DMS79 treated with DMSO at 0.1 percent for 48 hours (cell line): ENCODE measurements around the gene TLE5.
"Not testable (repeated sequence)": the region's sequence is repeated elsewhere in the genome, so short reads cannot be mapped to it uniquely, and the experiment has no call there.

Experiments used
- DNase-seq: peaks from one replicate; lab custom pipeline; 2025; lab: John Stamatoyannopoulos, UW

Gene TLE5

GRCh38 chr19:3025549-3025886 is 36.8 kb downstream of the TLE5 start:
- no peak for DNase-seq

DNA sequence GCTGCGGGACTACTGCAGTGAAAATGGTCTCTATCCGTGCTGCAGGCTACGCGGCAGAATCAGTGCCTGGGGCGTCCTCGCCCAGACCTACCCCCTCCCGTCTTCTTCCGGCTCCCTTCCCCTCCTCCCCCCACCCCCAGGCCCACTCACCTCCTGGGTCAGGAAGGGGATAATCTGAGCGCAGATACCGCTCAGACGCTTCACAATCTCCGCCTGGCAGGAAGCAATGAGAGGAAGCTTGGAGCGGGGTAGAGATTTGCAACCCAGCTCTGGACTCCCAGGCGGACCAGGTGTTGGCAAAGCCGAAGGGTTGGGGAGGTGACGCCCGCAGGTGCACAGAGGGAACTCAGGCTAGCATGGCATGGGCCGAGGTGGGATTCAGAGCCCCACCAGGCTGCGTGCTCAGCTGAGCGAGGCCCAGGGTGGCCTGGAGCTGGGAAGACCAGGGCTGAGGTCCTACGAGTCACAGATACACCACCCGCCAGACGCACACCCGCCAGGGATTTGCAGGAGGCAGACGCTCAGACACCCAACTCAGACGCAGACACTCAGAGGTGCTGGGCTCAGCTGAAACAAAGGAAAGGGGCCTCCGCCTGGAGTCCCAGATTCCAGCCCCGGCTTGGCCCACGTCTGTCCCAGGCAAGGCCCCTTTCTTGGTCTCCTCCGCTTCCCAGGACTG is 37.3 kb downstream of the TLE5 start:
- peak; percentile 78 for DNase-seq

- DNase-seq, result peak; percentile 16
Measured at GRCh38 chr19:3024509-3024869, 37.8 kb downstream of the TLE5 start.

- no peak for DNase-seq
Measured at GRCh38 chr19:3020321-3020960, 41.9 kb downstream of the TLE5 start.

DNA sequence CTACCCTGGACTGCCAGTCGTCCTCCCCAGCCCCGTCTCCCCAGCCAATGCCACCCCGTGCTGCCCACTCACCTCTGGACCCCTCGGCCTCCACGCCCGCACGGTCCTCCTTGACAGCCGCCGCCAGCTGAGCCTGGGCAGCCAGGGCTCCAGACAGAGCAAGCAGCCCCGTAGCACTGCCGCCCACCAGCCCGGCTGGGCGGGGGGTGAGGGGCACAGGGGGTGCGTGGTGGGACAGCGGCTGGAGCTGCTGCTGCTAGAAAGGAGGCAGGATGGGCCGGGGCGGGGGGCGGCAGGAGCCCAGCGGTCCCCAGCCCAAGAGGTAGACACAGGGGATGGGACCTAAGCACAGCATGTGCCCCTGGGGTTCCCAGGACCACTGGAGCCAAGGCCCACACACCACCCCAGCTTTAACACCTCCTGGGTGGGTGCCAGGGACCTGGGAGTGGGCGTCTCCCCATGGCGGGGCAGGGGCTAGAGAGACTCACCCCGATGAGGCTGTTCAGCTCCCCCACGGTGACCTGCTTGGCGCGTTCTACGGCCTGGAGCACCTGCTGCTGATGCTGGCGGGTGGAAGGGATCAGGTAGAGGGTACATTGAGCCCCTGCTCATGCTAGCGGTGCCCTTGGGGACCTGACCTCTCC is 43.0 kb downstream of the TLE5 start:
- no peak for DNase-seq

DNA sequence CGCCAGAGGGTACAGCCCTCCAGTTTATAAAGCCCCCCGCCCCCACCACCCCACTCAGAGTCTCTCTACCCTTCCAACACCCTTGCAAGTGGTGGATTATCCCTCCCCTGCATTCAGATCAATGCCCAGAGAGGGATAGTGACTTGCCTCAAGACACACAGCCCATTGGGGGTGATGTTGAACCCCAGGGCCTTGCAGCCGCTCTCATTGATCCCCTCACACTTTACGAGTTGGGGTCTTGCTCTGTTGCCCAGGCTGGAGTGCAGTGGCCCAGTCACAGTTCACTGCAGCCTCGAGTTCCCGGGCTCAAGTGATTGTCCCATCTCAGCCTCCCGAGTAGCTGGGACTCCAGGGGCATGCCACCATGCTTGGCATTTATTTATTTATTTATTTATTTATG is 44.4 kb downstream of the TLE5 start:
- DNase-seq, result no peak

DNA sequence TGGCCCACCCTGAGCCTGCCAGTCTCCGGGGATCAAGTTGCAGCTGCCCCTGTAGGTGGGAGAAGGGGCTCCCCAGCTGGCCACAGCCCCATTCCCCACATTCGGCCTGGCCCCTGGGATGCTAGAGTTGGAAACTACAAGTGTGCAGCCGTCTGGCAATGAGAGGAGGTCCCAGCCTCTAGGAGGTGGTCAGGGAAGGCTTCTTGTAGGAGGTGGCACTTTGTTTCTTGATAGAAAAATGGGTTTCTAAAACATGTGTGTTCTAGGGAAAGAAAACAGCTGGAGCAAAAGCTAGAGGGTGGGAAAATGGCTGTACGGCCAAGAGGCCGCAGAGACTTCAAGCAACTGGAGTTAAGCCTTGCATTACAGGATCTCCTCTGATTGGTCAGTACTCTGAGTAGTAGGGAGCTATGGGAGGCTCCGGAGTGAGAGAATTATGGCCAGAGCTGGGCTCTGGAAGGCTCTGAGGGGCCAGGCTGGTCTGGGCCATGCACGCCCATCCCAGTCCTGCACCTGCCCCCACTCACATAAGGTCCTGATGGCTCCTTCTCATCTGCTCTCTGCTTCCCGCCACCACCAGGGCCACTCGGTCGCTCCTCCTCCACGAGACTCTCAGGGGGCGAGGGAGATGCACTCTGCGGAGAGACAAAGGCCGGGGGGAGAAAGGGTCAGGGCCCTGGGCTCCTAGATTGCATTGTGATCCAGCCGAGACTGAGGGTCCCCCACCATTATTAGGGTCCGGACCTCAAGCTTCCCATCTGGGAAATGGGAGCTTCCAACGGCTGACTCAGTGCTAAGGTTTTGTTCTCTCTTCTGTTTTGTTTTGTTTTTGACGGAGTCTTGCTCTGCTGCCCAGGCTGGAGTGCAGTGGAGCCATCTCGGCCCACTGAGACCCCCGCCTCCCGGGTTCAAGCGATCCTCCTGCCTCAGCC is 46.9 kb downstream of the TLE5 start:
- DNase-seq, result no peak

DNA sequence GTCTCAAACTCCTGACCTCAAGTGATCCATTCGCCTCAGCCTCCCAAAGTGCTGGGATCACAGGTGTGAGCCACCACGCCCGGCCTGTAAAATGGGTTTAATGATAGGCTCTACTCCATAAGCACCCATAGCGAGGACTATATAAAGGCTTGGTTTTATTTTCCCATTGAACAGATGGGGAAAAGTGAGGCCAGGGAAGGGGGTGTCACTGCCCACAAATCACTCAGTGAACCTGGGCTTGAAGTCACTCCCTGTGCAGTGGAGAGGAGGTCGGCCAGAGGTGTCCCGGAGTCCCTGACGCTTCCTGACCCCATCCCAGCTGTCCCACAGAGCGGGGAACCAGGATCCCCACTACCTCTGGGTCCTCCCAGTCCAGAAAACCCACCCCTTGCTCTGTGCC is 48.2 kb downstream of the TLE5 start:
- no peak for DNase-seq

GRCh38 chr19:3013263-3013725 is 49.0 kb downstream of the TLE5 start:
- DNase-seq, result no peak

DNA sequence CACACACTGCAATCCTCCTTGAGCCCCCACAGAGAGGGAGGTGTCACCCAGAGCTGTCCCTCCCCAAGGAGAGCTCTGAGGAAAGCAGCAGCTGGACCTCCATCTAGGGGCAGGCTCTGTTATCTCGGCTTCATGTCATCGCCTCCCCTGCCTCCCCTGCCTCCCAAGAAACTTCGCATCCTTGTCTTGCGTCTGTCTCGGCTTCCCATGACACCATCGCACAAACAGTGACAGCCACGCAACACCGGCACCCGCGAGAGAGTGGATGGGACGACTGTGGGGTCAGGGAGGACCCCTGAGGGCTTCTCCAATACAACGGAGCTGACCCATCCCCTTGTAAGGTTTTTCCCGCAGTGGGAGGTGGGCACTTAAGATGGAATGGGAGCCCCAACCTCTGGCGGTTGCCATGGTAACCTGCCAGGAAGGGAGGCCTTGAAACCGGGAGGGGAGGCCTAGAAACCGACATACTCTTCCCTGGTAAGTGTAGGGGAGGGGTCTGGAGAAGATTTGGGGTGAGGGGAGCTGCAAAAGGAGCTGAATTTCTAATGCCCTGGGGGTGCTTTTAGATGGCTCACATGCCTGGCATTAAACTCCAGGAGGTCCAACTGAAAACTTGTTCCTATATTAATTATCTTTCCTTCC is 49.6 kb downstream of the TLE5 start:
- DNase-seq, result no peak

DNA sequence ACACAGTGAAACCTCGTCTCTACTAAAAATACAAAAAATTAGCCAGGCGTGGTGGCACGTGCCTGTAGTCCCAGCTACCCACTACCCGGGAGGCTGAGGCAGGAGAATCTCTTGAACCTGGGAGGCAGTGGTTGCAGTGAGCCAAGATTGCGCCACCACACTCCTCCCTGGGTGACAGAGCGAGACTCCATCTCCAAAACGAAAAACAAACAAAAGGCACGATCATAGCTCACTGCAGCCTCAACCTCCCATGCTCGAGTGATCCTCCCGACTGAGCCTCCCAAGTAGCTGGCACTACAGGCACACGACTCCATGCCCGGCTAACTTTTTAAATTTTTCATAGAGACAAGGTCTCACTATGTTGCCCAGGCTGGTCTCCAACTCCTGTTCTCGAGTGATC is 50.2 kb downstream of the TLE5 start:
- not testable (repeated sequence) for DNase-seq

GRCh38 chr19:3010871-3011270 is 51.4 kb downstream of the TLE5 start:
- no peak for DNase-seq

DNA sequence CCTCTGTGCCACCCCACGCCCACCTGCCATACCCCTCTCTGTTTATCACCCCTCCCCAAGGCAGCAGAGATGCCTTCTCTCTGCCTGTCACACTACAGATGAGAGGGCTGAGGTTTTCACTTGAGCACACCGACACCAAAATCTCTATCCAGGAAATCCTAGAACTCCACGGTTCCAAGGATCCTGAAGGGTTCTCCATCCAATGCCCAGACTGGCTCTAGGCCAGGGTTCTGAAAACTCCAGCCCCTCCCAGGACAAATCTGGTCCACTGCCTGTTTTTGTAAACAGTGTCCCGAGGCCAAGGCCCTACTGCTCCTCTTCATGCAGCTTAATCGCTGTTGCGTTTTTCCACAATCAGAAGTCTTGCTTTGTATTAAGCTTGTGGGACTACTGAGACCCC is 53.3 kb downstream of the TLE5 start:
- DNase-seq, result no peak

DNA sequence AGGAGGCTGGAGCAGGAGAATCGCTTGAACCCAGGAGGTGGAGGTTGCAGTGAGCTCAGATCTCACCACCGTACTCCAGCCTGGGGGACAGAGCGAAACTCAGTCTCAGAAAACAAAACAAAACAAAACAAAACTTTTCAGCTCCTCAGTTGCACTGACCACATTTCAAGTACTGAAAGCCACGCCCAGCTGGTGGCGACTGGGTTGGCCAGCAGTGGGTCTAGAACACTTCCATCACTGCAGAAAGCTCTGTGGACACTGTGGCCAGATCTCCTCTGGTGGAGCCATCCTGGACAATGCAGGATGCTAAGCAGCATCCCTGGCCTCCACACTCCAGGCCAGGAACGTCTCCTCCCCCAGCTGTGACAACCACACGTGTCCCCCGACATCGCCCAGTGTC is 54.3 kb downstream of the TLE5 start:
- no peak for DNase-seq

- DNase-seq, result no peak
Measured at GRCh38 chr19:3006075-3006767, 56.1 kb downstream of the TLE5 start.

GRCh38 chr19:3005345-3005744 is 57.0 kb downstream of the TLE5 start:
- DNase-seq, result no peak

DNA sequence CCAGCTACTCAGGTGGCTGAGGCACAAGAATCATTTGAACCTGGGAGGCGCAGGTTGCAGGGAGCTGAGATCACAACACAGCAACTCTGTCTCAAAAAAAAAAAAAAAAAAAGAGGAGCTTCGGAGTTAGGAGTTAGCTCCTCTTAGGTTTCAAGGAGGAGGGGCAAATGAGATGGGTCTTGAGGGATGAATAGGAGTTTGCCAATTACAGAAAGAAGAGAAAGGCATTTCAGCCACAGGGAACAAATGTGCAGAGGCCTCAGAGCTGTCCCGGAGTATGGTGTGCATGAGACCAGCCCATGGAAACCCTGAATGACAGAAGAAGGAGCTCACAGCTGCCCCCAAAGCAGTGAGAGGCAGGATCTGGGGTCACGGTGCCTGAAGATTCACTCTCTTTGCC is 57.8 kb downstream of the TLE5 start:
- no peak for DNase-seq

- no peak for DNase-seq
Measured at GRCh38 chr19:3003046-3003445, 59.2 kb downstream of the TLE5 start.
